Right ventricle myocardium superior (tissue), 1 donor: ENCODE measurements around the gene OGG1. TPM values are rescaled to one million over a fixed set of nuclear protein-coding genes. Genes with fewer than 3 reads are reported as not detected.
A peak's percentile ranks its signal among the peaks of the same experiment; 100 is the strongest.

Experiments
- ATAC-seq: fragments of 200-7000 bp; cut with Tn5 transposase; one replicate; pipeline ENCODE4 v1.9.1; 2020; ENCODE audit warnings: mild to moderate bottlenecking; ENCODE audit not compliant: poor library complexity
- DNase-seq: peaks from one replicate; pipeline ENCODE4 v3.0.0-alpha.2; 2020
- intact Hi-C: fragments of 100-400 bp; cut with DNase I; formaldehyde crosslinking; loops from one replicate; pipeline ENCODE4 v1.11.2; 2022
- long read RNA-seq: library from polyadenylated mRNA; unstranded; transcript quantifications from one replicate; pipeline ENCODE4 v2.0.0, GENCODE V29; 2021
- total RNA-seq: library from RNA; stranded (reverse); fragmentation: NEBNext Ultra II Directional; extraction: Animal tissue kit (Norgen Biotek cat#: 25700); gene quantifications from one replicate; pipeline ENCODE4 v1.2.1, GENCODE V29; 2021
- donor health status: DM: no; HTN: yes; CAD: no; lungs with severe emphysema.

Gene OGG1
- 8.3 TPM for total RNA-seq
- long read RNA-seq, partial matches to known transcripts: 0 of 18 reads
- long read RNA-seq, other reads (novel, unspliced or antisense): 2 of 18 reads

- ATAC-seq (peak; percentile 97), DNase-seq (peak; percentile 98)
- intact Hi-C loops: no loop called here
Observed at GRCh38 chr3:9749645-9750555, at the start of gene OGG1. Gene OGG1 (plus strand): TSS chr3:9749952. CDS start chr3:9750287, 335 bp downstream.

- no peak for ATAC-seq
- DNase-seq: no peak
- intact Hi-C loops: no loop called here
Observed at GRCh38 chr3:9700536-9700935, 49.2 kb upstream of the OGG1 start.

GRCh38 chr3:9701006-9701405 lies 48.7 kb upstream of the OGG1 start:
- intact Hi-C loops: no loop called here
- no peak for ATAC-seq

GRCh38 chr3:9701711-9702110 lies 48.0 kb upstream of the OGG1 start:
- intact Hi-C loops: no loop called here
- ATAC-seq (no peak), DNase-seq (no peak)

More at GRCh38 chr3:9701006-9701405, 48.7 kb upstream of the OGG1 start:
- DNase-seq: no peak

GRCh38 chr3:9703240-9703639 lies 46.5 kb upstream of the OGG1 start:
- intact Hi-C loops: no loop called here
- no peak for DNase-seq
- ATAC-seq: no peak

- intact Hi-C loops: no loop called here
- ATAC-seq (peak; percentile 47), DNase-seq (no peak)
Observed at GRCh38 chr3:9703736-9704346, 45.9 kb upstream of the OGG1 start, which contains the start of gene CPNE9. Gene CPNE9 (plus strand): TSS chr3:9703833. CDS start chr3:9703997, 164 bp downstream.

- intact Hi-C loops: no loop called here
Observed at GRCh38 chr3:9704347-9705322, 45.1 kb upstream of the OGG1 start.

GRCh38 chr3:9710174-9710739 lies 39.5 kb upstream of the OGG1 start:
- ATAC-seq (no peak), DNase-seq (no peak)
- intact Hi-C loops: no loop called here

More at GRCh38 chr3:9704347-9705322, 45.1 kb upstream of the OGG1 start:
- ATAC-seq (peak; percentile 68), DNase-seq (peak; percentile 50)

- ATAC-seq: no peak
- intact Hi-C loops: no loop called here
- DNase-seq: no peak
Observed at GRCh38 chr3:9712415-9712814, 37.3 kb upstream of the OGG1 start.

GRCh38 chr3:9713142-9713541 lies 36.6 kb upstream of the OGG1 start:
- ATAC-seq: no peak
- intact Hi-C loops: no loop called here
- DNase-seq: no peak

- DNase-seq (no peak), ATAC-seq (no peak)
- intact Hi-C loops: no loop called here
Observed at GRCh38 chr3:9715136-9715535, 34.6 kb upstream of the OGG1 start.

GRCh38 chr3:9715764-9716437 lies 33.9 kb upstream of the OGG1 start:
- peak; percentile 95 for ATAC-seq
- peak; percentile 78 for DNase-seq
- intact Hi-C loops: no loop called here

GRCh38 chr3:9716801-9717555 lies 32.8 kb upstream of the OGG1 start:
- no peak for DNase-seq
- intact Hi-C loops: no loop called here
- no peak for ATAC-seq

- DNase-seq (no peak), ATAC-seq (no peak)
- intact Hi-C loops: no loop called here
Observed at GRCh38 chr3:9717563-9717962, 32.2 kb upstream of the OGG1 start.

GRCh38 chr3:9718118-9718517 lies 31.6 kb upstream of the OGG1 start:
- DNase-seq (no peak), ATAC-seq (no peak)
- intact Hi-C loops: no loop called here

GRCh38 chr3:9721015-9721699 lies 28.6 kb upstream of the OGG1 start:
- intact Hi-C loops: no loop called here
- ATAC-seq: no peak
- DNase-seq: no peak

GRCh38 chr3:9721700-9722060 lies 28.1 kb upstream of the OGG1 start:
- no peak for DNase-seq
- intact Hi-C loops: no loop called here
- no peak for ATAC-seq
